ENCODE measurements around the gene KCNH6.

DNA sequence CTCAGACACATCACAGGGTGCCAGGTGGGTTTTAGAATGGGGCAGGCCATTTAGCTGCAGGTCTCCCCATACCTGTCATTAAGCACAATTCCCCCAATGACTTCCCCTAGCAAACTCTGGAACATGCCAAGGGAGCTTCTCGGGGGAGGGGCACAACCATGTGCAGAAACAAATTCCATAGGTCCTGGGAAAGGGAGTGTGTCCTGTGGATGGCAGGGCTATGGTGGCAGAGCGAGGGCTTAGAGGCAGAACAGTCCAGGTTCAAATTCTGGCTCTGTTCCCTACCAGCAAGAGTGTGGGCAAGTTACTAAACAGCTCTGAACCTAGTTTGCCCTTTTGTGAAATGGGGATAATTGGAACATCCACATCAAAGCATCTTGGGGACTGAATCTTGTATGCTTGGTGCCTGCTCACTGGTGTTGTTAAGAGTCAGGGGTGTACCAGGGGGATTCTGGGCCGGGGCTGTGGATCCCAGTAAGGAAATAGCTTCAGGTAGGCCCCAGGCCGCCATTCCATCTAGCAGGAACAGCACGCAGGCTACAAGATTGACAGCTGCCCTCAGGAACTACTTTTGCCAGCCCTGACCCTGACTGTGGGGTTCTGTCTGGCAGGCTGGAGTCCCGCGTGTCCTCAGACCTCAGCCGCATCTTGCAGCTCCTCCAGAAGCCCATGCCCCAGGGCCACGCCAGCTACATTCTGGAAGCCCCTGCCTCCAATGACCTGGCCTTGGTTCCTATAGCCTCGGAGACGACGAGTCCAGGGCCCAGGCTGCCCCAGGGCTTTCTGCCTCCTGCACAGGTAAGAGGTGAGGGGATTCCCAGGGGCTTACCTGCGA lies 21.5 kb downstream of the KCNH6 start:
- TF ChIP-seq, protein P1, sequence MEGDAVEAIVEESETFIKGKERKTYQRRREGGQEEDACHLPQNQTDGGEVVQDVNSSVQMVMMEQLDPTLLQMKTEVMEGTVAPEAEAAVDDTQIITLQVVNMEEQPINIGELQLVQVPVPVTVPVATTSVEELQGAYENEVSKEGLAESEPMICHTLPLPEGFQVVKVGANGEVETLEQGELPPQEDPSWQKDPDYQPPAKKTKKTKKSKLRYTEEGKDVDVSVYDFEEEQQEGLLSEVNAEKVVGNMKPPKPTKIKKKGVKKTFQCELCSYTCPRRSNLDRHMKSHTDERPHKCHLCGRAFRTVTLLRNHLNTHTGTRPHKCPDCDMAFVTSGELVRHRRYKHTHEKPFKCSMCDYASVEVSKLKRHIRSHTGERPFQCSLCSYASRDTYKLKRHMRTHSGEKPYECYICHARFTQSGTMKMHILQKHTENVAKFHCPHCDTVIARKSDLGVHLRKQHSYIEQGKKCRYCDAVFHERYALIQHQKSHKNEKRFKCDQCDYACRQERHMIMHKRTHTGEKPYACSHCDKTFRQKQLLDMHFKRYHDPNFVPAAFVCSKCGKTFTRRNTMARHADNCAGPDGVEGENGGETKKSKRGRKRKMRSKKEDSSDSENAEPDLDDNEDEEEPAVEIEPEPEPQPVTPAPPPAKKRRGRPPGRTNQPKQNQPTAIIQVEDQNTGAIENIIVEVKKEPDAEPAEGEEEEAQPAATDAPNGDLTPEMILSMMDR (IDR thresholded peaks at IDR 0.05; ENCODE audit: low read depth, low read length, missing input control), result no peak
- no peak for TF ChIP-seq HNF4A (conservative IDR thresholded peaks at IDR 0.05)
- TF ChIP-seq, protein P2, sequence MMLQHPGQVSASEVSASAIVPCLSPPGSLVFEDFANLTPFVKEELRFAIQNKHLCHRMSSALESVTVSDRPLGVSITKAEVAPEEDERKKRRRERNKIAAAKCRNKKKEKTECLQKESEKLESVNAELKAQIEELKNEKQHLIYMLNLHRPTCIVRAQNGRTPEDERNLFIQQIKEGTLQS (IDR thresholded peaks at IDR 0.05), result no peak
- TF ChIP-seq, protein P3, sequence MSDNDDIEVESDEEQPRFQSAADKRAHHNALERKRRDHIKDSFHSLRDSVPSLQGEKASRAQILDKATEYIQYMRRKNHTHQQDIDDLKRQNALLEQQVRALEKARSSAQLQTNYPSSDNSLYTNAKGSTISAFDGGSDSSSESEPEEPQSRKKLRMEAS (IDR thresholded peaks at IDR 0.05), result no peak
- TF ChIP-seq, protein P4, sequence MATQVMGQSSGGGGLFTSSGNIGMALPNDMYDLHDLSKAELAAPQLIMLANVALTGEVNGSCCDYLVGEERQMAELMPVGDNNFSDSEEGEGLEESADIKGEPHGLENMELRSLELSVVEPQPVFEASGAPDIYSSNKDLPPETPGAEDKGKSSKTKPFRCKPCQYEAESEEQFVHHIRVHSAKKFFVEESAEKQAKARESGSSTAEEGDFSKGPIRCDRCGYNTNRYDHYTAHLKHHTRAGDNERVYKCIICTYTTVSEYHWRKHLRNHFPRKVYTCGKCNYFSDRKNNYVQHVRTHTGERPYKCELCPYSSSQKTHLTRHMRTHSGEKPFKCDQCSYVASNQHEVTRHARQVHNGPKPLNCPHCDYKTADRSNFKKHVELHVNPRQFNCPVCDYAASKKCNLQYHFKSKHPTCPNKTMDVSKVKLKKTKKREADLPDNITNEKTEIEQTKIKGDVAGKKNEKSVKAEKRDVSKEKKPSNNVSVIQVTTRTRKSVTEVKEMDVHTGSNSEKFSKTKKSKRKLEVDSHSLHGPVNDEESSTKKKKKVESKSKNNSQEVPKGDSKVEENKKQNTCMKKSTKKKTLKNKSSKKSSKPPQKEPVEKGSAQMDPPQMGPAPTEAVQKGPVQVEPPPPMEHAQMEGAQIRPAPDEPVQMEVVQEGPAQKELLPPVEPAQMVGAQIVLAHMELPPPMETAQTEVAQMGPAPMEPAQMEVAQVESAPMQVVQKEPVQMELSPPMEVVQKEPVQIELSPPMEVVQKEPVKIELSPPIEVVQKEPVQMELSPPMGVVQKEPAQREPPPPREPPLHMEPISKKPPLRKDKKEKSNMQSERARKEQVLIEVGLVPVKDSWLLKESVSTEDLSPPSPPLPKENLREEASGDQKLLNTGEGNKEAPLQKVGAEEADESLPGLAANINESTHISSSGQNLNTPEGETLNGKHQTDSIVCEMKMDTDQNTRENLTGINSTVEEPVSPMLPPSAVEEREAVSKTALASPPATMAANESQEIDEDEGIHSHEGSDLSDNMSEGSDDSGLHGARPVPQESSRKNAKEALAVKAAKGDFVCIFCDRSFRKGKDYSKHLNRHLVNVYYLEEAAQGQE (IDR thresholded peaks at IDR 0.05), result no peak
